HG02973 (cell line): ENCODE measurements around the gene NFATC1.

ENCODE experiments used
- ATAC-seq: cut with Tn5 transposase; IDR thresholded peaks from one replicate; pipeline ENCODE4 v1.9.1; 2021; ENCODE audit warnings: moderate library complexity; ENCODE audit not compliant: unreplicated experiment

NFATC1 gene

DNA sequence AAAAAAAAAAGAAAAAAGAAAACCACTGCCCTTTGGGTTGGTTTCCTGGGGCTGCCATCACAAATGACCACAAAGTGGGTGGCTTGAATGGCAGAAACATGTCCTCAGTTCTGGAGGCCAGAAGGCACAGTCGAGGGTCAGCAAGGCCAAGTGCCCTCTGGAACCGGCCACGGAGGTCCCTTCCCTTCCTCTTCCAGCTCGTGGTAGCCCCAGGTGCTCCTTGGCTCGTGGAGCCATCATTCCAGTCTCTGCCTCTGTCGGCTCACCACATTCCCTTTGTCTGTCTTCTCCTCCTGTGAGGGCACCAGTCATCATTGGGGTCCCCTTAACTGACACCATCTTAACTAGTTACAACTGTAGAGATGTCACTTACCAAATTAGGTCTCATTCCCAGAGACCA, 8.5 kb upstream of the NFATC1 start:
- no peak for ATAC-seq

DNA sequence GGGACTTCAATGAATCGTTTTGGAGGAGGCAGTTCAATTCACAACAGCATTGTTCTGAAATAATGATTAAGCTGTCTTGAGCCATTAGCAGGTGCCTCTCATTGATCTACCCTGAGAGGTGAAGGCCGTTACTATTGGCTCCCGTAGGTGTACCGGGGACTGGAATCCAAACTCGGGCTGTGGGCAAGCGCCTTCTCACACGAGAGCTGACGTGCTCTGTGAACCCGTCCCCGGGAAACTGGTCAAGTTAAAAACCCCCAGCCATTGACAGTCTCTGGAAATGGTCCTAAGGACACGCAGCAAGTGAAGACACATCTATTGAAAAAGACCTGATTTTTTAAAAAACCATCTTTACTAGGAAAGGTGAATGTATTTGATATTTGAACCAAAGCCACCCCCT, 8.1 kb upstream of the NFATC1 start:
- no peak for ATAC-seq

DNA sequence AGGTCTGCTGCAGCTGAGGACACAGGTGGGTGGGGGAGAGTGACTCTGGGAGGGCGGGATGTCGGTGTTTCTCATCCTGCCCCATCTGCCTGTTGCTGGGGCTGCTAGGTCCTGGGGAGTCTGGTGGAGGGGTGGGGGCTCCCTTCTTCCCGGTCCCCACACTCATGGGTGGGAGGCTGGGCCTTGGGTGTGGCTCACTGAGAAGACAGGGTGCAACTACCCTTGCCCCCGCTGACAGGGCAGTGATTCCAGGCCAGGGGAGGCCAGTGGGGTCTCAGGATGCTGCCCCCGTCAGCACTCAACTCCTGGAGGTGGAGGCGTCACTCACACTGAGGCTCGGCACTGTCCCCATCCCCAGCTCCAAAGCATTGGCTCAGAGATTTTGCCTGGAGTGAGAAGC, 7.7 kb upstream of the NFATC1 start:
- ATAC-seq, result no peak

DNA sequence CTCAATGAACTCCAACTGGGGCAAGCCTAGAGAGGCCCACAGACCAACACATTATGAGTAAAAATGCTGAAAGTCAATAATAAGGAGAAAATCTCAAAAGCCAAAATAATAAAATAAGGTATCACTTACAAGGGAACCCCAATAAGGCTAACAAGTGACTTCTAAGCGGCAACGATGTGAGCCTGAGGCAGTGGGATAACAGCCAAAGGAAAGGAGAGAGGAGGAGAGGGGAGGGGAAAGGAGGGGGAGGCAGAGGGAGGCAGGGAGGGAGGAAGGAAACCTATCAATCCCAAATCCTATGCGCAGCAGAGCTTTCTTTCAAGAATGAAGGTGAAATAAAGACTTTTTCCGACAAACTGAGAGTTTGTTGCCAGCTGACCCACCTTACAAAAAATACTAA, 6.0 kb upstream of the NFATC1 start:
- no peak for ATAC-seq

DNA sequence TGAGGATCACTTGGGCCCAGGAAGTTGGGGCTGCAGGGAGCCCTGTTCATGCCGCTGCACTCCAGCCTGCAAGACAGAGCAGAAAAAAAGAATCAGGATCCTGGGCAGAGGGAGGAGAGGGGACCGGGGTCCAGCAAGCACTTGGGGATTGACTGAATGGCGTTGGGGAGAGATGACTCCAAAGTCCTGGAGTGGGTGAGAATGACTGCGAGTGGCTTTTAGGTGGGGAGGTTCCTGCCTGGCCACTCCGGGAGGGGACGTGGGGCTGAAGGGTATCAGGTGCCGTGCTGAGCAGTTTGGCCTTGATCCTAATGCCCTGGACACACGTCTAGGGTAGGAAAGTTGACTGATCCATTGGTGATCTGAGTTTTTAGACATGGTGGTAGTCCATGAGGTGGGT, 3.5 kb upstream of the NFATC1 start:
- ATAC-seq, result no peak

DNA sequence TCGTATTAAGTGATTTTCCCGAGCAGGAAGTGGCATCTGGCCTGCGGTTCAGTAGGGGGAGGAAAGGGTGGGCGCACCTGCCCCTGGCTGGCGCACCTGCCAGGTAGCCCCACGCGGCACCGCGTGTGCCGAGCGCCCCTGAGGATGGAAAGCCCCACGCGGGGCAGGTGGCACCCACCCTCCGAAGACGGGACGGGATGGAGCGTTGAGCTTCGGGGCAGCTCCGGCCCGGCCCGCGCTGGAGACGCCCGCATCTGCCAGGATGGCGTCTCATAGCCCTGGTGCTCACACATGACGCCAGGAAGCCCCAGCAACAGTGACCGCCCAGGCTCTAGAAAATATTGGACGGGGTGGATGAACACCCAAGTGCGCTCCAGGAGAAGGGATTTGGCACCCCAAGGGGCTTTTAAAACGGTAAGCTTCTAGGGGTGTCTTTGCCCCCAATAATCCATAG, 2.5 kb upstream of the NFATC1 start:
- ATAC-seq, result no peak

DNA sequence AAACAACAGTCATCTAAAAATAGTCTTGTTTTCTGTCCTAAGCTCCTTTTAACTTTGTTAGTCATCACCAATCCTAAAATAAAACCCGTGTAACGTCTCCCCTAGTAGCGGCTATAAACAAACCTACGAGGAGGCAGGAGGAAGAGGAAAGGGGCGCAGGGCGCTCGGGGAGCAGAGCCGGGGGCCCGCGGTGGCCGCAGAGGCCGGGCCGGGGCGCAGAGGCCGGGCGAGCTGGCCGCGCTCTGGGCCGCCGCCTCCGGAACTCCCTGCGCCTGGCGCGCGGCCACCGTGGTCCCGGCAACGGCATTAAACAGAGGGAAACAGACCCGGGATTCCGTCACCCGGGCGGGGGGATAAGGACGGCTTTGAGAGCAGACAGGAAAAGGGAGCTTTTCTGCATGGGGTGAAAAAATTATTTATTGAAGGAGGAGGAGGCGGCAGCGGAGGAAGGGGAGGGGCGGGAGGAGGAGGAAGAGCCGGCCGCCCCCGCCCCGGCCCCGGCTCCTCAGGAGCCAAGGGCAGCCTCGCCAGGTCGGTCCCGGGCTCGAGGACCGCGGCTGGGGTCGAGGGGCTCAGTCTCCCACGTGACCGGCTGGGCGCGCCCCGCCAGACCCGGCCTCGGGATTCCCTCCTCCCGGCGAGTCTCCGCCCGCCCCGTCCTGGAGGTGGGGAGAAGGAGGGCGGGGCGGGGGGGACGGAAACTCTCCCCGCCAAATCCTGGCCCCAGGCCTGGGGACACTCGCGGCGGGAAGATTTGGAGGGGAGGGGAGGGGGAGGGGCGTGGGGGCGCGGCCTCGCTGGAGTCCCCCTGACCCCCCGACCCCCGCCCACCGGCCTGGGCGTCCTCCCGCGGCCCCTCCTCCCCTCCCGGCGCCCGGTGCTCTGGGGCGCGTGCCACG, 1.8 kb upstream of the NFATC1 start:
- ATAC-seq, result no peak

DNA sequence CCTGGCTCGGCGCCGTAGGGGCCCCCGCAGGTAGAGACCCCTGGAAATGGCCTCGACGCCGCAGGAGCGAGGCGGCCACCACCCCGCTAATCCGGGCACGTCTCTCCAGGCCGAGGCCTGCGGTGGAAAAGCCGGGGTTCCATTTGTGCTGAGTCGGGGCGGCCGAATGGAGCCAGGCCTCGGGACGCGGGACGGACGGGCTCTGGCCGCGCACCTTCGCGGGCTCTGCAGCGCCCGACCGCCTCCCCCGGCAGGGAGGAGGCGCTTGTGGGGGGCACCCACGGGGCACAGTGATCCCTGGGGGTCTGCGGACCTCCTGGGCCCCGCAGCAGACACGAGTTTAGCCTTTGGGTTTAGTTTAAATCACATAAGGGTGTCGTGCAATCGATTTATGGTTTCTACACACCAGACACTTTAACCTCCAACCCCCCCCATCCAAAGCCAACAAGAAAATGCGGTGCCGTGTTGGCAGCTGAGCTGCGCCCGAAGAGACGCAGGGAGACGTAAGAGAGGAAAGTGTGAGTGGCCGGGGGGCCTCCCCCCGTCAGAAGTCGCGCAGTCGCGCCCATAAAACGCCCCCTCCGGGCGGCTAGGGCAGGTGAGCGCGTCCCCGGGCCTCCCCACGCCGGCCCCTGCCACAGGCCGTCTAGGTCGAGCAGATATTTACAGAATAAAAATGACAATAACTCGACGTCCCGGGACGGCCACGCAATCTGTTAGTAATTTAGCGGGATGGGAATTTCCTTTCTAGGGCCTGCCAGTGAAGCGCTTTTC, 1.0 kb upstream of the NFATC1 start:
- ATAC-seq, result no peak

DNA sequence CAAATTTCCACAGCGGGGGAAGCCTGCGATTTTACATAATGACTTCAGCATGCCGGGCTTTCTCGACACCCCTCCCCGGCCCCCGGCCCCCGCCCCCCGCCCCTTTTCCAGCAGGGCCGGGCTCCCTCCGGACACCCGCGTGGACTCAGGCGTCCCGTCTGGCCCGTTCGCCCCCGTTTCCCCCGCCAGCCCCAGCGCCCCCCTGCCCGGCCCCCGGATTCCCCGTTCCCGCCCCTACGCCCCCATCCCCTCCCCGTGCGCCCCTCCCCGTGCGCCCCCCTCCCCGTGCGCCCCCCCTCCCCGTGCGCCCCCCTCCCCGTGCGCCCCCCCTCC, 456 bp upstream of the NFATC1 start:
- no peak for ATAC-seq

DNA sequence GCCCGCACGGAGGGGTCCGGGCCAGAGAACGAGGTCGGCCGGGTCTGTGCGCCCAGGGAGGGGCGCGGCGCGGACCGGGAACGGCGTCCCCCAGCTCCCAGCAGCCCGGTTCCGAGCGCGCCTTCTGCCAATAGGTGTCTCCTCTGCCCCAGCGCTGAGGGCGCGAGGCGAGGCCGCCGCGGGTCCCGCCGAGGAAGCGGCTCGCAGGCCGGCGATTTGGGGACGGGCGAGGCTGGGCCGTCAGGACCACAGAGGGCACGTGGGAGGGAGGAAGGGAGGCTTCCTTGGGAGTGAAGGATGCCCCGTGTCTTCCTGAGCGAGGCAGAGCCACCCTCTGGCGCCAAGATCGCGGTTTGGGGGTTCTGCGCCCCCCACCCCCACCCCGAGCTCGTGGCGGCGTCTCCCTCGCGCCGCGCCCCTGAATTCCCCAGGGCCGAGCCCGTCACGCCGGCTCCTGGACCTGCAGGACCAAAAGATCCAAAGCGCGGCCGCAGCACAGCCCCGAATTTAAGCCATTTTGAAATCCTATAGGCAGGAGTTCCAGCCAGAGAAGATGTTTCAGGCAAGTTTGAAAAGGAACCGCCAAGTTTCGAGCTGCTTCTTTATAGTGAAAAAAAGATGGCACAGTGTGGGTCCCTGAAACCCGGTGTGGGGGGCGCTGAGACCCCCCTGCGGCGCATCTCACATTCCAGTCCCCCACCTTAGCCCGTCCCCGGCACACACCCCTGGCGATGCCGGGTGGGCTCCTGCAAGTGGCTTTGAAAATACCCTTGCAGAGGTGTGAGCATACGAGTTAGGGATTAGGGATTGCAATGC, 909 bp downstream of the NFATC1 start:
- no peak for ATAC-seq

DNA sequence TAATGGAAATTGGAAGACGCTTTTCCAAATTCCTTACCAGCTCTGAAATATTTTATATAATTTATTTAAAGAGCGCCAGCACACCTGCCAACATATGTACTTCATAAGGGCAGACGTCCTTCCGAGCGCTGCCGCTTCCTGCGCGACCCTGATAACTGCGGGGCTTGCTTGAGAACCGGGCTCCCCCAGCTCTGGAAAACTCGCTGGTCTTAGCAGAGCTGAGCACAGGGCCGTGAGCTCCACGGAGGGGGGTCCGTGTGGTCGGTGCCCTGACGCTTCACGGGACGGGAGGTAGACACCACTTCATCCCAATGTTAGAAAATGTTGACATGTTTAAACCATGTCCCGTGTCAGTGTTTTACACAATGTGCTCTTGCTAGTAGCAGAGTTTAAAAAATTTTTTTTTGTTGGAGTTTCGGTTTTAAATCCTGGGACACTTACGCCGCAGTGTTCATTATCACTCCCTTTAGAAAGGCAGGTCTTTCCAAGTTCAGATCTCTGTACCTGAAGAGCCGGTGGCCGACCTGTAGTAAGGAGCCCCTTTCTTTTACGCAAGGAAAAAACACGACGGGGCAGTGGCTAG, 1.6 kb downstream of the NFATC1 start:
- ATAC-seq, result no peak

DNA sequence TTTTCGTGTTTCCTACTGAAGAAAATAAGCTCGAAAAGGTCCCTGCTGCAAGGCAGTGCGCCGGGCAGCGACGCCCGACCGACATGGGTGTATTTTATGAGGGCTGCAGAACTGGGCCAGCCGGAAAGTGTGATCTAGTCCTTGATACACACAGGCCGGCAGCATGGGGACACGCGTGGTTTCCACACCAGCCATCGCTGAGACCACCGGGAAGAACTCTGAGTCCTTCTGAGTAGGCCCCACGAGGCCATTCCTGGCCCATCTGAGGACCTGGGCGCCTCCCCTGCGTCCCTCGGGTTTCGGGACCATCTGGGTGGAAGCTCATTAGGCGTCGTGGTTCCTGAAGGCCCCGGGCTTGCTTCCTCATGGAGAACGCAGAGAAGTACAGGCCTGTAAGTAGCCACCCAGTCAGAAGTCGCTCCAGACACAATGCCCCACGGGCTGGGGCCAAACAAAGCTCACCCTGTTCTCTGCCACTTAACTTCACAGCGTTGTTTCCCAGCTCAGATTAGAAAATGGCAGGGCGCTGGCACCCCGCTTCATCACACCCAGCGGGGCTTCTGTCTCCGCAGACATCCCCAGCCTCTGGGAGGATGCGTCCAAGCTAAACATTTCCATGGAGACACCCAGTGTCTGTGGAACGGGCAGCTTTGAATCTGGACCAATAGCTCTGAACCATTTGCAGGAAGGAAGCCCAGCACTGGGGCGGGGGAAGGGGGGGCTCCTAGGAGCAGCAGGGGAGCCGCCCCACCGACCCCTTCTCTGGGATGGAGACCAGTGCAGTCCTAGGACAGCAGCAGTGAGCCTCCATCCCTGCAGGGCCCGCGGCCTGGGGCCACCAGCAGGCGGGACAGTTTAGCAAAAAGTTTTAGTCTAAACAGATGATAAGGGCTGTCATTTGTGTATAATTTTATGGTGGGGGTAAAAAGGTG, 2.4 kb downstream of the NFATC1 start:
- no peak for ATAC-seq

DNA sequence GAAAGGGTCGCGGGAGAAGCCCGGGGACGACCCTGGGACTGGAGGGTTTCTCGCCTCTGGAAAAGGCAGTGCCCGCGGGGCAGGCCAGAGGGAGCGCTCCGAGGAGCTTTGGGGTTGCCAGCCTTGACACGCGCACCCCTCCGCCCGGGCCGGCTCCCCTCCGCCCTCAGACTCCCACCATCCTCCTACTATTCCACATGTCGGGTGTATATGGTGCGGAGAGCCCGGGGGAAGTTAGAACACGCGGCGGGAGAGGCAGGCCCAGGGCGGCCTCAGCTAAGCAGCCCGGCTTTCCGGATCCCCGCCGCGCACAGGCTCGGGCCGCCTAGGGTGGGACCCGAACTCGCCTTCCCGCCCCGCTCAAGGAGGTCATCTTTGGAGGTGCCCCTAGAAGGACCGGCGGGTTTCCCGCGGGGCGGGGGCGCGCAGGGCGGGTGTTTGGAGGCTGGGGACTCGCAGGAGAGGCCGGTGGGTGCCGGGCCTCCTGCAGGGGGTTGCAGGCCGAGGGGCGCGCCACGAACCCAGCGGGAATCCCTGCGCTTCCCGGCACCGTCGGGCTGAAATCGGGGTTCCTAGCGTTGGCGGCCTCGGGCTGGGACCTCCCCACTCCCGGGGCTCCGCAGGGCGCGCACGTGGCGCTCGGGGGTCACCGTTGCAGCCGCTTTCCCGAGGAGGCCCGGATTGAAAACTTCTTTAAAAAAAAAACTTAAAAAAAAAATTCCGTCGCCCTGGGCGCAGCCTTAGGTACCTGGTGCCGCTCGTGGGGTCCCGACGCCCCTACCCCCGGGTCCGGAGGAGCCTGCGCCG, 3.7 kb downstream of the NFATC1 start:
- no peak for ATAC-seq

DNA sequence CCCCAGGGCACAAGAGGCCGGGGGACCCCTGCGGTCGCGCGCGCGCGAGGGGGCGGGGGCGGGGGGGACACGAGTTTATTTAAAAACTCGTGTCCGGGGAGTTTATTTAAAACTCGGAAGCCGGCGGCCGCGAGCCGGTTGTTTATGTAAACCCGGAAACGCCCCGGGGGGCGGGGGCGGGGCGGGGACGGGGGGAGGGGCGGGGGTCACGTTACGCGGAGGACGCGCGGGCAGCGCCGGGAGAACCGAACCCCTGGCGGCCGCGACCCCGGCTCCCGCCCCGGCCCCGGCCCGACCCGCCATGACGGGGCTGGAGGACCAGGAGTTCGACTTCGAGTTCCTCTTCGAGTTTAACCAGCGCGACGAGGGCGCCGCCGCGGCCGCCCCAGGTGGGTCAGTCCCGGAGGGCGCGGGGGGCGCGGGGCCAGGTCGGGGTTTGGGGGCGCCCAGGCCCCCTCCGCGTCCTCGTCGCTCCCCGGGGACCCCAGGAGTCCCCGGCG, 4.4 kb downstream of the NFATC1 start:
- ATAC-seq, result no peak

DNA sequence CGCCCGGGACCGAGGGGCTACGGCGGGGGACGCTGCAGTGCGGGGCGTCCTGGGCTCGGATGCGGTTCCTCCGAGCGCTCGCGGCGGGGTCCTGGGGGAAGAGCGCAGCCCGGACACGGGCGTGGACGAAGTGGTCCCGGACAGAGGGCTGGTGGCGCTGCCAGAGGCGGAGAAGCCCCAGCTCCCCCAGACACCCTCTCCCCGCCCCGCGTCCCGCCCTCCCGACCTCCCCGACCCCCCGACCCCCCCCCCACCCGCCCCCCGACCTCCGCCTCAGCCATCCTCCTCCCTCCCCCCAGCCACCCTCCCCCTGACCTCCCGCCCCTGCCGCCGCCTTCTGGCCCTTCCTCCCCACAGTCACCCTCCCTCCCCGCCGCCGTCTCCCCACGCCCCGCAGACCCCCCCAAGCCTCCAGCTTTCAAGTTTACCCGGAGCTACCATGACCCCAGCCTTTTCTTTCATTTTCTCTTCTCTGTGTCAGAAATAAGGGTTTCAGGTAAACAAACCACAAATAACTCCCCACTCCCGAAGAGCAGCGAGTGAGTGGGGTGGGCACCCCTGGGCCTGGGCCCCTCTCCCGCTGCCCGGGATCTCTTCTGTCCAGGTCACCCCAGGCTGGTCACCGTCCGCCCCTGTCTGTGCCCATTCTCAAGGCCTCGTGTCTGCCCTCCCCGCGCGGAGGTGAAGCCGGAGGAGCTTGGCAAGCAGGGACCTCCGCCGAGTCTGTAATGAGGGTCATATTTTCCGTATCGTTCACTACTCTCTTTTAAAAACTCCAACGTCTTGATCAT, 5.1 kb downstream of the NFATC1 start:
- ATAC-seq, result no peak

DNA sequence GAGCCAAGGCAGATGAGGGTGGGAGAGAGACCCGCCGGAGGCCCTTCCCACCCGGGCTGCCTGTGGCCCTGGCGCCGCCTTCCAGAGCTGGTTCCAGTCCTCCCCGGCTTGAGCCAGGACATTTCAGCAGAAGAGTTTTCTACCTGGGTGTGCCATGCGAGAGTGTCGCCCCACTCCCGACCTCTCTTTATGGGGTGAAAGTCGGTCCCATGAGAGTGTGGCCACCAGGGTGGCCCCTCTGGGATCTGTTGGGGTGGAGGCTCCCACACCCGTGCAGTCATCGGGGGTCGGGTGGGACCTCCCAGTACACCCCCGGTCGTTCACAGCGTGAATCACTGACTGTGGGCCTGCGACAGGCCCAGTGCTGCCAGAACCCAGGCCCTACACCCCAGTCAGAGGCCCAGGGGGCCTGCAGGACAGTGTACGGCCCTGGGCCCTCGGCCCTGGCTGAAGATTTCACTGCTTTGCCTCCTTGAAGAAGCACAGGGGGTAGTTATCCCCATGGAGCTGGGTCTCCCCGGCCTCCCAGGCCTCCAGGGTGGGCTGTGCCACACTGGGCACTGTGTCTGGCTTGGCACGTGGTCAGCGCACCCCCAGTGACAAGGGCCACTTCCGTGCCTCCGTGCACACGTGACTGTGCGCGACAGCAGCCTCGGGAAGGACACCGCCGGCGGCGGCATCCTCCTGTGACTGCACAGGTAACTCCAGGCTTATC, 5.9 kb downstream of the NFATC1 start:
- no peak for ATAC-seq

DNA sequence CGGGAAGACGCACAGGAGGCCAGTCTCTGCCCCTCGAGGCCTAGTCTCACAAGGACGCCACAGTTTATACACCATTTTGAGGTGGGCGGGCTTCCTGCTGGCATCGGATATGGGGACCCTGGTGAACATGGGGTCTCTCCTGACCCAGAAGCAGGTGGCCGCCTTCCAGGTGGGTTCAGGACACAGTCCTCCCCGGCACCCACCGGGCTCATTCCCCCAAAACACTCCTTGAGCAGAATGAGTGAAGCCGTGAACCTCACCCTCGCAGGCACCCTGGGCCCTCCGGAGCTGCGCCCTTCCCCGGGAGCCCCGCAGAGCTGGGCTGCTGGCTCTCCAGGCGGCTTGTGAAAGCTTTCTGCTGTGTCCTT, 6.5 kb downstream of the NFATC1 start:
- ATAC-seq, result no peak
